NCI-H526 treated with DMSO at 0.1 percent for 48 hours (cell line): ENCODE data around the gene SIGLEC6.

Experiments used
- DNase-seq: peaks from one replicate; lab custom pipeline; 2025; lab: John Stamatoyannopoulos, UW

SIGLEC6 gene

DNA sequence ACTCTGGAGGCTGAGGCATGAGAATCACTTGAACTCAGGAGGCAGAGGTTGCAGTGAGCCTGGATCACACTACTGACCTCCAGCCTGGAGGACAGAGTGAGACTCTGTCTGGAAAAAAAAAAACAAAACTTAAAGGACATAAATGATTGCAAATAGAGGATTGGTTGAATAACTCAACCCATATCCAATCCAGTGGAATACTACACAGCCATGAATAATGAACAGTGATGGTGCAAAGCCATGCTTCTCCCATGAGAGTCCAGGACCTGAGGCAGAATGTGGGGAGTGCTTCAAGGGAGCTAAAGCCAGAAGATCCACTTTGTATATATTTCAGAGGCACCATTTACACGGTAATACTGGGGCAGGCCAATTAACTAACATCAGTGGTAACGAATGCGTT lies 55.3 kb downstream of the SIGLEC6 start:
- DNase-seq: no peak

GRCh38 chr19:51473009-51473707 lies 58.3 kb downstream of the SIGLEC6 start:
- DNase-seq: peak; percentile 22

DNA sequence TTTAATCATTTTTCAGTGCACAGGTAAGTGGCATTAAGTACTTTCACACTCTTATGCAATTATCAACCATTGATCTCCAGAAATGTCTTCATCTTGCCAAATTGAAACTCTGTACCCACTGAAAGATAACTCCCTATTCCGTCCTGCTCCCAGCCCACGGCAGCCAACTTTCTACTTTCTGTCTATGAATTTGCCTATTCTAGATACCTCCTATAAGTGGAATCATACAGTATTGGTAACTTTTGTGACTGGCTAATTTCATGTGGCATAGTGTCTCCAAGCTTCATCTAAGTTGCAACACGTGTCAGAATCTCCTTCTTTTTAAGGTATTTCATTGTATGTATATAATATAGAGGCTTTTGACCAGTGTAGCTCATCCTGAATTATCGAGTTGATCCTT lies 58.9 kb downstream of the SIGLEC6 start:
- no peak for DNase-seq

GRCh38 chr19:51471527-51471926 lies 59.9 kb downstream of the SIGLEC6 start:
- no peak for DNase-seq

DNA sequence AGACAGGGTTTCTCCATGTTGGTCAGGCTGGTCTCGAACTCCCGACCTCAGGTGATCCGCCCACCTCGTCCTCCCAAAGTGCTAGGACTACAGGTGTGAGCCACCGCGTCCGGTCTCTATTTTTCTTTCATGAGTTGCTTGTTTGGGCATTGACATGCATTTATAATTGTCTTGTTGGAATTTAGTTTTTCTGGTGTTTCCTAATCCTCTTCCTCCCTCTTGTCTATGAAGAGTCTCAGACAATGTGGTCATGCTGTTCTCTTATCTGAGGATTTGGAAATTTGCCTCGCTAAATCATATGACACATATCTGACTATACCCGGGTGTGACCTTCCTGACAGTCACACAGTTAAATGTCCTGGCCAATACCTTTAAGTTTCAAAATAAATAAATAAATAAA lies 60.5 kb downstream of the SIGLEC6 start:
- DNase-seq: no peak

DNA sequence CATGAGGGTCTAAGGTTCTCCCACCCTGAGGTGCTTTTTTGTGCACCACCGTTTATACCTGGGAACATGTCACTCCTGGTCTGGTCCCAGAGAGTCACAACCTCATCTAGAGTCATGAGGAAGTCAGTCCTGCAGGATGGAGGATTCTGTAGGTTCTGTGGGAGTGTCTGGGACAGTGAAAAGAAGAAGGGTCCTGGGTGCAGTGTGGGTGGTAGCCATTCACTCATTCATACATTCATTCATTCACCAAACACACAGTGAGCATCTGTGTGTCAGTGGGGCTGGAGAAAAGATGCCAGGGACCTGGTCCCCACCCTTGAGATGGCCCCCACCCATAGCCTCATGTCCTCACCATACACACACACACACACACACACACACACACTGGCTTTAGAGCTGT lies 61.8 kb downstream of the SIGLEC6 start:
- DNase-seq: no peak

DNA sequence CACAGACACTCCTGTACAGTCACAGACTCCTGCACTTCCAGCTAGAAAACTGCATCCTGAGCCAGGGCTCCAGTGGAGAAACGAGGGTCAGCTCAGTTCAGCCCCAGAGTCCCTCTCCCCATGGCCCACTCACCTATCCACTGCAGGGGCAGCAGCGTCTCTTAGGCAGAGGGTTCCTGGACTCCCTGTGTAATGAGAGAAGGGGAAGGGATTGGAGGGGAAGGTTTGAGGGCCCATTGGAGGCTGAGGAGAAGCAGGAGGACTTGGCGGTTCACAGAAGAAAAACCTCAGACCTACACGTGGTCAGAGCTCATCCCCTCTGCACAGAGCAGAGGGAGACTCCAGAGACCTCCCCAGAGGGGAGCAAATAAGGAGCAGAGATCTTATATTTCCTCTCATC lies 62.3 kb downstream of the SIGLEC6 start:
- no peak for DNase-seq

GRCh38 chr19:51468545-51468920 lies 62.9 kb downstream of the SIGLEC6 start:
- DNase-seq: no peak

GRCh38 chr19:51467864-51468544 lies 63.5 kb downstream of the SIGLEC6 start:
- no peak for DNase-seq
